GM18519 (cell line): Measurements from ENCODE around the gene PPA1.
"Not testable (repeated sequence)": the region's sequence is repeated elsewhere in the genome, so short reads cannot be mapped to it uniquely, and the experiment has no call there.

Experiments
- ATAC-seq: cut with Tn5 transposase; IDR thresholded peaks from one replicate; pipeline ENCODE4 v1.9.1; 2021; ENCODE audit warnings: mild to moderate bottlenecking, moderate library complexity; ENCODE audit not compliant: unreplicated experiment, low FRiP score

Gene PPA1

GRCh38 chr10:70255329-70256299 lies 22.4 kb upstream of the PPA1 start:
- ATAC-seq: no peak

DNA sequence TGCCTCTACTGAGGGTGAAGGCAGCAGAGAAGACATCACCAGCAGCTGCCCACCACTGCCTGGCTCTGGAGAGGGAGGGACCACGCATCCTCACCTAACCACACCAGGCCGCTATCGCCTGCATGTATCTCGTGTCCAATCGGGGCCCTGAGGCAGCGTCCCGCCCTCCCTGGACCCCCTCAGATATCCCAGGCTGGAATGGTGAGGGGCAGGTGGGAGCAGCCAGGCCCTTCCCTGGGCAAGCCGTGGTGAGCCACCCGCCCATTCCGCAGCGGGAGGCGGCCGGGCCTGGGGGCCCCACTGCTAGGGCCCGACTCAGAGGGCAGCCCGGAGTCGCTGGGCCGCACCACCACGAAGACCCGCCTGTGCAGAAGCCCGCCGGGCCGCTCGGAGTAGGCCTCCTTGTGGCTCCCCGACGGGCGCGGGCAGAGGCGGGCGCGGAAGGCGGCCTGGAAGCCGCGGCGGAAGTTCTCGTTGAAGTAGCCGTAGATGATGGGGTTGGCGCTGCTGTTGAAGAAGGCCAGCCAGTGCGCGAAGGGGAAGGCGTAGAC lies 21.6 kb upstream of the PPA1 start:
- ATAC-seq: no peak

GRCh38 chr10:70253878-70254765 lies 20.9 kb upstream of the PPA1 start:
- ATAC-seq: no peak

DNA sequence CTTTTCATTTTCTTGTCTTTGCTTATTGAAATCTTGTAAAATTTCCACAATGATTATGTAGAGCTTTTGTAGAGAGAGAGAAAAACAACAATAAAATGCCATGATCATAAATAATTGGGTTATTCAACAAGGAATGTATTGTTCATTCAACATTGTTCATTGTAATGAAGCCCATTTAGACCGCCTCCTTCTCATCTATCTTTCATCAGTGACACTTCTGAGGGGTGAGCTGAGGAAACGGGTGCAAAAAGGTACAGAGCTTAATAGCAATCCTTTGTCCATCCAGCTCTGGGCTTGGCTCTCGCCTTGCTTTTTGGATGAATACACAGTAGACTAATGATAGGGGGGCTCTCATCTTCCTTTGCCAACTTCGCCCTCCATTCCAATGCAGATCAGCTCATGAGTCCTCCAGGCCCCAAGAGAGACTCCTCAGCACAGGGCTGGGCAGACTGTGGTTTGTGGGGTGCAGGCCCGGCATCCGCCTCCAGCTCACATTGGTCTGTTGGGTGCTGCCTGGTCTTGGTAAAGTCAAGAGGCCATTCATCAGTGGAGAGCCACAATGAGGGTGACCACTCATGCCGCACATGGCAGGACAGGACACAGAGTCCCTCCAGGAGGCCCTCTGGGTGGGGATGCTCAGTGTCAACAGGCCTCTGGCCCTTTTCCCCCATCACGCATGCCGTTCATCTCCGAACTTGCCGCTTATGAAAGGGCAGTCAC lies 17.9 kb upstream of the PPA1 start:
- ATAC-seq: no peak

DNA sequence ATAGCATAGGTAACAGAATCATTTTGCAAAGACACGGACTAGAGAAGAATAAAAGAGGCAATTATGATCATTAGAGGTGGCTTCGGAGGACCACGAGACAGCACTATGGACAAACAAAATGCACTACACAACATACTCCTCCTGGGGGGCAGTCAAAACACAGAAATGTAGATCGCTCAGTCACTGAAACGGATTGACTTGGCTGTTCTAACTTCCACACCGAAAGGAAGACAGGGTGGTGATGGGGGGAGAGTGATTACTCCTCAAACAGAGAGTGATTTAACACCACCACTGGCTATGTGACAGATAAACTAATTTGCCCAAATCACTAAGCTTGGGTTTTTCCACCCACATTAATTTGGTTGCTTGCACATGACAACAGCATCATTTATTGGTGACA lies 14.1 kb upstream of the PPA1 start:
- no peak for ATAC-seq

DNA sequence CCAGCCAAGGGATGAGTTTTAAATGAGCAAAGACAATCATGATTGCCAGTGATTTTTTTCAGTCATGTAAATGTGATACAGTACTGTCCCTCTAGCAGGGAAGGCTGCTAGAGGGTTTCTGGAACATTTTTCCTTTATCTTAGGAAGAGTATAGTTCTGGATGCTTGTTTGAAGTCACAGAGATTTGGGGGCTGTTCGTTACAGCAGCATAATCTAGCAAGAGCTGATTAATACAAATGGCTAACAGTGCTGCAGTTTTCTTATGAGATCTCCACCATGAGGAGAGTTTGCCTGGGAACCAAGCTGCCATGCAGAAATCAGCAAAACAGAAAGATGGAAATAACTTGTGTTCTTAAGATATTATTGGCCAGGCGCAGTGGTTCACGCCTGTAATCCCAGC lies 7.9 kb upstream of the PPA1 start:
- ATAC-seq: no peak

GRCh38 chr10:70239986-70240385 lies 6.8 kb upstream of the PPA1 start:
- ATAC-seq: not testable (repeated sequence)

- ATAC-seq: not testable (repeated sequence)
Observed at GRCh38 chr10:70239077-70239976, 6.1 kb upstream of the PPA1 start.

- ATAC-seq: not testable (repeated sequence)
Observed at GRCh38 chr10:70237958-70238536, 4.8 kb upstream of the PPA1 start.

- no peak for ATAC-seq
Observed at GRCh38 chr10:70234668-70235447, 1.6 kb upstream of the PPA1 start.

DNA sequence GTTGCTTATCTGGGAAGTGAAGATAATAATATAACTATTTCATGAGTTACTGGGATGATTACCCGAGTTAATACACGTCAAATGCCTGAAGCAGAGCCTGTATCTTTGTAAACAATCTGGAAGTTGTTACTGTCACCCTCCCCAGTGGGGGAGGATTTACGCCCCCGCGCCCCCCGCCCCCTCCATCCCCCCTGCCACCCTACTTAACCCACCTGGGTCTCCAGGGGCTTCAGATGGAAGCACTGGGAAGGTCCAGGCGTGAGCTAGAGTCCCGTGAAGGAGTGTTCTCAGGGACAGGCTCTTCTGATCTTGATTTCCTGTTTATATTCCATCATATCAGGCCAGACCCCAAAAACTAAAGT lies 691 bp upstream of the PPA1 start:
- ATAC-seq: no peak

DNA sequence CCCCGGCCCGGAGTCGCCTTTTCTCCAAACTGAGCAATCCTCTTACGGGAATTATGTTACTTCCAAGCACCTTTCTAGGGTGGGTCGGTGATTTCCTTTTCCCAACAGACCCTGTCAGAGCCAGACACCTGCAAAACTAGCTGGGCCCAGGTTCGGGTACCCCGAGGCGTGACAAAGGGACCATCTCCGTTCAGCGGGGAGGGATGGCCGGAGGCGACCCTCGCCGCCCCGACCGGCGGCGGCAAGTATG lies 445 bp downstream of the PPA1 start:
- no peak for ATAC-seq

DNA sequence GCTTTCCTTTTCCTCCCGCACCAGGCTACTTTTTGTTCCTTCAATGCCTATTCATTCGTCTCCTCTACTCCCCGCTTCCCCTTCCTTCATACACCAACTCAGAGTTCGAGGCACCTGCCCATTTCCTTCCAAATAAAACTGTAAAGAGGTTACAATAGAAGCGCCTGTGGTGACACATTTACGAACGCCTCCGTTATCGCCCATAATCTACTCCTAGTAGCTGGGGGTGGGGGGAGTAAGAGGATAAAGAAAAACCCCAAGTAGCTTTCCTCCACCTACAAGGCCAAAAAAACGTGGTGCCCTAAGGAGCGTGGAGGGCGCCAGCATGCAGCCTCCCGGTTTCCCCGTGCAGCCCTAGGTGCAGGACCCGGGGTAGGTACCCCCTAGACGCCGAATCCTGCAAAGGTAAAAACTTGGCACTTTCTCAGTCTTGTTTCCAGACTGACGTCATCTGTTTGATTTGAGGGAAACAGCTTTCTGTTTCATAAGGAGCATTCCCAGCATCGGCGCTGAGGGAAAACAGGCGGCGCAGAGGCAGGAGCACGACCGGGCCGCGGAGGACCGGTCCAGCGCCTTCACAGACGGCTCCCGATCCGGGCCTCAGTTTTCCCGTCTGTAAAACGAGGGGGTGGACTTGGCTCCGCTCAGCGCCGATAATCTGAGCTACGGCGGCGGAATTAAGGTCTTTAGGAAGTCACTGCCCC lies 922 bp downstream of the PPA1 start:
- ATAC-seq: no peak

DNA sequence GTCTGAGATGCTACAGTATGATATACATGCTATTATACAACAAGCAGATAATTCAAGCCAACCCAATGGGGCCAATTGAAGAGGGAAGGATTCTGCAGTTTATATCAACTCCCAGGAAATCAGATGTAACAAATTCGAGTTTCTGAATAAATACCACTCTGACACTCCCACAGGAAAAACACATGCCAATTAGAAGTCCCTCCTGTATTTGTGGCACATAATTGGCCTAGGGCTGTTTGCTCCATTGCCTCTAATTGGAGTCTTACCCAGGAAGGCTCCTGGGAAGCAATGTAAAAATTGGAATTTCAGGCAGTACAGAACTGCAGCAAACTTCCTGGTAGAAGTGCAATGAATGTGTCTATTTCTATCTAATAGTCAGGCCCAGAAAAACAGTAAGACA lies 4.7 kb downstream of the PPA1 start:
- ATAC-seq: no peak

- ATAC-seq: no peak
Observed at GRCh38 chr10:70227548-70228320, 5.5 kb downstream of the PPA1 start.

DNA sequence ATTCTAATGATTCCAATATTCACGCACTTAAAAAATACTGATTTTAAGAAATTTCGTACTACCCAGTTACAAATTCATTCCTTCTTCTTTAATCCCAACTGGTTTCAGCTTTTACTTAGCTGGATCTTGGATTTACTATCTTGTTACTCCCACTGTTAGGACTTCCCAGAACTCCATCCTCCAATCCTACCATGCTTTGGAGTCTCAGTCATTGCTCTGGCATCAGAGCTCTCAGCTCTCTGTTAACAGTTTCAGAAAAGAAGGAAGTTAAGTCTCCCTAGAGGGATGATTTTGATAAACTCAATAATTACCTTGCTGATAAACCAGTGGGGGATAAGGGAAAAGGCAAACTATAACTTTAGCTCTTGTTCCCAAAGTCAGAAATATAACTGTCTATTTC lies 9.5 kb downstream of the PPA1 start:
- no peak for ATAC-seq

DNA sequence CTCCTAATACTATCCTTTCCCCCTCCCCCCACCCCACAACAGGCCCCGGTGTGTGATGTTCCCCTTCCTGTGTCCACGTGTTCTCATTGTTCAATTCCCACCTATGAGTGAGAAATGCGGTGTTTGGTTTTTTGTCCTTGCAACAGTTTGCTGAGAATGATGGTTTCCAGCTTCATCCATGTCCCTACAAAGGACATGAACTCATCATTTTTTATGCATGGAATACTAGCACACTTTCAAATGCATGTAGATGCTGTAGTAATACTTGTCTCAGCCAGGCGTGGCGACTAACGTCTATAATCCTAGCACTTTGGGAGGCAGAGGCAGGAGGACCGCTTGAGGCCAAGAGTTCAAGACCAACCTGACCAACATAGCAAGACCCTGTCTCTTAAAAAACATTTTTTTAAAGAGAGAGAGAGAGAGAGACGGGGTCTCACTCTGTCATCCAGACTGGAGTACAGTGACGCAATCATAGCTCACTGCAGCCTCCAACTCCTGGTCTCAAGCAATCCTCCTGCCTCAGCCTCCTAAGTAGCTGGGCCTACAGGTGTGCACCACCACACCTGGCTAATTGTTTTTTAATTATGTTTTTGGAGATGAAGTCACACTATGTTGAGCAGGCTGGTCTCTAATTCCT lies 10.3 kb downstream of the PPA1 start:
- ATAC-seq: not testable (repeated sequence)
